Measurements from ENCODE around the gene LGALS7B. TPM values are rescaled to one million over a fixed set of nuclear protein-coding genes. Genes with fewer than 3 reads are reported as not detected.
"Not testable (repeated sequence)": the region's sequence is repeated elsewhere in the genome, so short reads cannot be mapped to it uniquely, and the experiment has no call there.

The LGALS7B gene
- total RNA-seq, 1 experiment from 2014 or later: not detected

DNA sequence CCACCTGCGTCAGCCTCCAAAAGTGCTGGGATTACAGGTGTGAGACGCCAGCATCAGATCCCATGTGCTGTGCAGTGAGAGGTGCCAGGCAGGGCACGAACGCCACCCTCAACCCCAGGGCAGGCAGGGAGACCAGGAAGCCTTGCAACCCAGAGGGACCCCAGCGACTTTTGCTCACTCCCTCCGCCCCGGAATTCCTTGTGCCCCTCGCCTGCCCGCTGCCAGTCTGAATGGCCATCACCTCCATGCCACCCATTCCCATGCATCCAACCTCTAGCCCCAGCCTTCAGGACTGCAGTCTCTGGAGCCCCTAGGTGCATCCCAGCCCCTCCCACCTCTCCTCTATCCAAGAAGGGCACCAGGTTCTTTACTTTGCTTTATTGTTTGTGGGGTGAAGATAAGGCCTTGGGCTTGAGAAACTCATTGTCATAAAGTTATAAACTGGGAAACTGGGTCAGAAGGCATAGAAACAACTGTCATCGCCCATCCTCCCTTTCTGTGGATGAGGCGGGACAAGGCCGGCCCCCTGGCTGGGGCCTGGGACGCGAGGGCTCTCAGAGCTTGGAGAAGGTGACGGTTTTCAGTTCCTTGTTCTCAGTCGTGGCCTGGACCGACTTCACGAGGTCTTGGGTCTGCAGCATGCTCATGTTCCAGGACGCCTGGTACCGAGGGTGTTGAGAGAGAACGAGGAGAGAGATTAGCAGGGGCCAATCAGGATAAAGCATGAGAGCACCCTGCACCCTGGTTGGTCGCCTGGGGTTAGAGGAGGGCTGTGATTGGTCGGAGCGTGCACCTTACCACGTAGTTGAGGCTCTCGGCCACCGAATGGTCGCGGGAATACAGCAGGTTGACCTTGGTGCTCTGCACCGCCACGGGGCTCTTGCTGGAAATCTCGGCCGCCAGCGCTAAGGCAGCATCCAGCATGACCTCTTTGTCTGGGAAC, 26.3 kb downstream of the LGALS7B start:
- Histone ChIP-seq H3K4me1 (ENCODE audit: low read length) (no peaks in the 10 kb centered on the region), H3K4me2 (ENCODE audit: low read depth, low read length, poor library complexity, severe bottlenecking) (no peak overlapping the region), H3K4me3 (ENCODE audit: low read length) (no peak overlapping the region), H2AFZ (ENCODE audit: low read length) (no peak overlapping the region), H3K27me3 (ENCODE audit: low read length) (no peaks in the 10 kb centered on the region), H3K79me2 (ENCODE audit: low read length) (no peaks in the 10 kb centered on the region), H3K9me2 (replicated peaks; ENCODE audit: insufficient read depth, low read length) (no peaks in the 10 kb centered on the region), H3K9me3 (ENCODE audit: low read length) (no peaks in the 10 kb centered on the region), H3K36me3 (ENCODE audit: insufficient read depth, low read length) (no peaks in the 10 kb centered on the region), H3K27ac (ENCODE audit: low read length) (no peak overlapping the region), H3K9ac (ENCODE audit: low read length) (no peak overlapping the region), H4K20me1 (ENCODE audit: insufficient read depth, low read depth, low read length) (no peaks in the 10 kb centered on the region)
- no peak for DNase-seq

DNA sequence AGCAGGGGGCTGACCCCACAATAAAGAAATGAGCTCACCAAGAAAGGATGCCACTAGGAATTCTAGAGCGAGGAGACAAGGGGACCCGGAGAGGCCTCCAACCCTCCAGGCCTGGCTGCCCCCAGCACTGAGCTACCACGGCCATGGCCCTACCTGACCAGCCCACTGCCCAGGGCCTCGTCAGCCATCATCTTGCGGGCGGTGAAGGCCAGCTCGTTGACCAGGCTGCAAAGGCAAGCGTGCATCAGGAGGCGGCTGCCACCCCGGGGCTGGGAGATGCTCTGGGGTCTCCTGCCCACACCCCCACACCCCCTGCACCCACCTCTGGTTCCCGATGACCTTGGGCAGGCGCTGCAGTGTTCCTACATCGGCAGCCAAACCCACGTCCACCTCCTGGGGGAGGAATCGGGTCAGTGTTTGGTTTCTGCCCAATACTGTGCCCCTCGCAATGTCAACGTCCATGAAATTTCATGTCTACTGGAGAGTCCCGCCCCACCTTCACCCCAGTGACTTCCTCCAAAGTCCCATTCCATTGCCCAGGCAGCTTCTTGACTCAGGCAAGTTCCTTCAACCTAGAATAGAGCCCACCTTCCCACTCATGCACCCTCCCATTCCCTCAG, 27.2 kb downstream of the LGALS7B start:
- Histone ChIP-seq H3K79me2 (ENCODE audit: low read length) (no peaks in the 10 kb centered on the region), H3K27ac (ENCODE audit: low read length) (no peak overlapping the region), H3K27me3 (ENCODE audit: low read length) (no peaks in the 10 kb centered on the region), H3K4me1 (ENCODE audit: low read length) (no peaks in the 10 kb centered on the region), H2AFZ (ENCODE audit: low read length) (no peak overlapping the region), H3K4me2 (ENCODE audit: low read depth, low read length, poor library complexity, severe bottlenecking) (no peak overlapping the region), H3K9me2 (replicated peaks; ENCODE audit: insufficient read depth, low read length) (no peaks in the 10 kb centered on the region), H3K9me3 (ENCODE audit: low read length) (no peaks in the 10 kb centered on the region), H3K36me3 (ENCODE audit: insufficient read depth, low read length) (no peaks in the 10 kb centered on the region), H3K4me3 (ENCODE audit: low read length) (no peak overlapping the region), H3K9ac (ENCODE audit: low read length) (no peak overlapping the region), H4K20me1 (ENCODE audit: insufficient read depth, low read depth, low read length) (no peaks in the 10 kb centered on the region)
- no peak for DNase-seq

DNA sequence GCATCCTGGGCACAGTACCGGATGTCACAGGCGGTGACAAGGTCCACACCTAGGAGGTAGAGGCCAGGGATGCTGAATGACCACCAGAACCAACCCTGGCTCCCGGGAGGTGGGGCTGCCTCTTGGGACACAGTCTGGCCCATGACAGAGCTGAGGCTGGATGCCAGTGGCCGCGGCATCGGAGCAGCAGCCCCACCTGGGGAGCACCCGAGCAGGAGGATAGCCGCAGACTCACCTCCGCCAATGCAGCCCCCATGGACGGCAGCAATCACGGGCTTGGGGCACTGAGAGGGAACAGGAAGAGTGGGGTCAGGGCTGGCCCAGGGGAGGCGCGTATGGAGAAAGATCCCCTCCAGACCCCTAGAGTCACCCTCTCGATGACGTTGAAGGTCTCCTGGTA, 28.1 kb downstream of the LGALS7B start:
- Histone ChIP-seq H3K9me2 (replicated peaks; ENCODE audit: insufficient read depth, low read length) (no peaks in the 10 kb centered on the region), H3K27ac (ENCODE audit: low read length) (no peak overlapping the region), H3K4me2 (ENCODE audit: low read depth, low read length, poor library complexity, severe bottlenecking) (no peak overlapping the region), H3K36me3 (ENCODE audit: insufficient read depth, low read length) (no peaks in the 10 kb centered on the region), H3K4me1 (ENCODE audit: low read length) (no peaks in the 10 kb centered on the region), H4K20me1 (ENCODE audit: insufficient read depth, low read depth, low read length) (no peaks in the 10 kb centered on the region), H3K9ac (ENCODE audit: low read length) (no peak overlapping the region), H3K9me3 (ENCODE audit: low read length) (no peaks in the 10 kb centered on the region), H3K4me3 (ENCODE audit: low read length) (no peak overlapping the region), H3K79me2 (ENCODE audit: low read length) (no peaks in the 10 kb centered on the region), H3K27me3 (ENCODE audit: low read length) (no peaks in the 10 kb centered on the region), H2AFZ (ENCODE audit: low read length) (no peak overlapping the region)
- DNase-seq: no peak

DNA sequence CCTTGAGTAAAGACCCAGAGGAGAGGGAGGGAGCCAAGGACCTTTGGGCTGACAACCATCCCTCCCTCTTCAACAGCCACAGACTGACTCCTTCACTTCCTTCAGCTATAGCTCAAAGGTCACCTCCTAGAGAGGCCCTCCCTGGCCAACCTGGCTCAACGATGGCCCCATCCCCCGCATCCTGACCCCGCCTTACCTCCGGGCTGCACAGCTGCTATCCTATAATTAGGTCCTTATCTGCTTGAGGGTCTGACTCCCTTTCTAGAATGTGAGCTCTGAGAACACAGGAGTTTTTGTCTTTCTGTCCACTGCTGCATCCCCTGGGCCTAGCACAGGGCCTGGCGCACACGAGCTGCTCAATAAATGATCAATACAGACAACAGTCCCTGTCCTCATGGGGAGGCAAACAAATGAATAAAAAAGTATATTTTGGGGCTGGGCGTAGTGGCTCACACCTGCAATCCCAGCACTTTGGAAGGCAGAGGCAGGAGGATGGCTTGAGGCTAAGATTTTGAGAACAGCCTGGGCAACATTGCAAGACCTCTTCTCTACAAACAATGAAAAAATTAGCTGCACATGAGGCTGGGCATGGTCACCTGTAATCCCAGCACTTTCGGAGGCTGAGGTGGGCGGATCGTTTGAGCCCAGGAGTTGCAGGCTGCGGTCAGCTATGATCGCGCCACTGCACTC, 30.4 kb downstream of the LGALS7B start:
- DNase-seq: no peak
- Histone ChIP-seq H3K27me3 (ENCODE audit: low read length) (no peaks in the 10 kb centered on the region), H3K9me2 (replicated peaks; ENCODE audit: insufficient read depth, low read length) (no peaks in the 10 kb centered on the region), H3K27ac (ENCODE audit: low read length) (no peak overlapping the region), H3K4me3 (ENCODE audit: low read length) (no peak overlapping the region), H3K36me3 (ENCODE audit: insufficient read depth, low read length) (peaks cover 11% of the 10 kb centered on the region), H3K9me3 (ENCODE audit: low read length) (no peaks in the 10 kb centered on the region), H3K4me2 (ENCODE audit: low read depth, low read length, poor library complexity, severe bottlenecking) (no peak overlapping the region), H3K9ac (ENCODE audit: low read length) (no peak overlapping the region), H2AFZ (ENCODE audit: low read length) (no peak overlapping the region), H4K20me1 (ENCODE audit: insufficient read depth, low read depth, low read length) (no peaks in the 10 kb centered on the region), H3K4me1 (ENCODE audit: low read length) (no peaks in the 10 kb centered on the region), H3K79me2 (ENCODE audit: low read length) (no peaks in the 10 kb centered on the region)

DNA sequence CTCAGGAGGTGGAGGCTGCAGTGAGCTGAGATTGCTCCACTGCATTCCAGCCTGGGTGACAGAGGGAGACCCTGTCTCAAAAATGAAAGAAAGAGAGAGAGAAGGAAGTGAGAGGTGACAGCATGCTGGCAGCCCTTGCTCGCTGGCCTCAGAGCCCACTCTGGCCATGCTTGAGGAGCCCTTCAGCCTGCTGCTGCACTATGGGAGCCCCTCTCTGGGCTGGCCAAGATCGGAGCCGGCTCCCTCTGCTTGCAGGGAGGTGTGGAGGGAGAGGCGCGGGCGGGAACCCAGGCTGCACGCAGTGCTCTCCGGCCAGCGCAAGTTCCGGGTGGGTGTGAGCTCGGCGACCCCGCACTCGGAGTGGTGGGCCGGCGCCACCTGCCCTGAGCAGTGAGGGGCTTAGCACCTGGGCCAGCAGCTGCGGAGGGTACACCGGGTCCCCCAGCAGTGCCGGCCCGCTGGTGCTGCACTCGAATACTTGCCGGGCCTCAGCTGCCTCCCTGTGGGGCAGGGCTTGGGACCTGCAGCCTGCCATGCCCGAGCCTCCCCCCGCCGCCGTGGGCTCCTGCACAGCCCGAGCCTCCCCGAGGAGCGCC, 32.3 kb downstream of the LGALS7B start:
- H3K27ac ChIP-seq (ENCODE audit: low read length): not testable (repeated sequence)
- H3K36me3 ChIP-seq (ENCODE audit: insufficient read depth, low read length): peaks cover 11% of the 10 kb centered on the region

DNA sequence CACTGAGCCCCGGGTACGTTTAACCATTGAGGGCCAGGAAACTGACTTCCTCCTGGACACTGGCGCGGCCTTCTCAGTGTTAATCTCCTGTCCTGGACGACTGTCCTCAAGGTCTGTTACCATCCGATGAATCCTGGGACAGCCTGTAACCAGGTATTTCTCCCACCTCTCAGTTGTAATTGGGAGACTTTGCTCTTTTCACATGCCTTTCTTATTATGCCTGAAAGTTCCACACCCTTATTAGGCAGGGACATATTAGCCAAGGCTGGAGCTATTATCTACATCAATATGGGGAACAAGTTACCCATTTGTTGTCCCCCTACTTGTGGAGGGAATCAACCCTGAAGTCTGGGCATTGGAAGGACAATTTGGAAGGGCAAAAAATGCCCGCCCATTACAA, 36.9 kb downstream of the LGALS7B start:
- not testable (repeated sequence) for H3K4me1 ChIP-seq (ENCODE audit: low read length); H3K4me2 ChIP-seq (ENCODE audit: low read depth, low read length, poor library complexity, severe bottlenecking); H4K20me1 ChIP-seq (ENCODE audit: insufficient read depth, low read depth, low read length); H3K9ac ChIP-seq (ENCODE audit: low read length); H3K27ac ChIP-seq (ENCODE audit: low read length); H3K4me3 ChIP-seq (ENCODE audit: low read length); H2AFZ ChIP-seq (ENCODE audit: low read length); H3K27me3 ChIP-seq (ENCODE audit: low read length); H3K9me3 ChIP-seq (ENCODE audit: low read length); DNase-seq; H3K9me2 ChIP-seq (replicated peaks; ENCODE audit: insufficient read depth, low read length)
- H3K36me3 ChIP-seq (ENCODE audit: insufficient read depth, low read length): peaks cover 27% of the 10 kb centered on the region
- H3K79me2 ChIP-seq (ENCODE audit: low read length): peaks cover 12% of the 10 kb centered on the region

More for the DNA sequence above, 32.3 kb downstream of the LGALS7B start:
- H2AFZ ChIP-seq (ENCODE audit: low read length); H3K4me1 ChIP-seq (ENCODE audit: low read length); H3K9me2 ChIP-seq (replicated peaks; ENCODE audit: insufficient read depth, low read length); DNase-seq; H3K79me2 ChIP-seq (ENCODE audit: low read length); H3K9me3 ChIP-seq (ENCODE audit: low read length); H4K20me1 ChIP-seq (ENCODE audit: insufficient read depth, low read depth, low read length); H3K27me3 ChIP-seq (ENCODE audit: low read length); H3K4me3 ChIP-seq (ENCODE audit: low read length); H3K4me2 ChIP-seq (ENCODE audit: low read depth, low read length, poor library complexity, severe bottlenecking); H3K9ac ChIP-seq (ENCODE audit: low read length): not testable (repeated sequence)

DNA sequence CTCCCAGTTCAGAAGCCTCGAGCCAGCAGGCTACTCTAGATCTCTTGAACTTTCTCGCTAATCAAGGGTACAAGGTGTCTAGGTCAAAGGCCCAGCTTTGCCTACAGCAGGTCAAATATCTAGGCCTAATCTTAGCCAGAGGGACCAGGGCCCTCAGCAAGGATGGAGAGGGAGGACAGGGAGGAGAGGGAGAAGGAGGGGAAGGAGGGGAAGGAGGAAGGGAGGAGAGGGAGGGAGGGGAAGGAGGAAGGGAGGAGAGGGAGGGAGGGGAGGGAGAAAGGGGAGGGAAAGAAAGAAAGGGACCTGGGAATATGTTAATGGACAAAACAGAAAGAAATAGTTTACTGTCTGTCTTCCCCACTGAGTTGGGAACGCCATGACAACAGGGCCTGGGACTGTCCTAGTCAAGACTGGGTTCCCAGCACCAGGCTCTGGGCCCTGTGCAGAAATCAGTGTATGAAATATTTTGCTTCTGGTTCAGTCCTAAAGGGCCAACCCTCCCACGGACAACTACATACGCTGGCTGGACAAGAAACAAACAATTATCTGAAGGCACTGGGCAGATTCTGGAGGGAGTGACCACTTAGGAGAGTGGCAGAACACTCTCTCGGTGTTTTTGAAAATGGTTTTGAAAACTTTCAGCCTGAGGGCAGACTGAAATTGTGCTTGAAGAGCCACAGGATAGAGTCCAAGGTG, 38.0 kb downstream of the LGALS7B start:
- Histone ChIP-seq H3K4me3 (ENCODE audit: low read length) (no peak overlapping the region), H4K20me1 (ENCODE audit: insufficient read depth, low read depth, low read length) (no peaks in the 10 kb centered on the region), H3K27ac (ENCODE audit: low read length) (no peak overlapping the region), H3K9ac (ENCODE audit: low read length) (no peak overlapping the region), H3K4me2 (ENCODE audit: low read depth, low read length, poor library complexity, severe bottlenecking) (no peak overlapping the region), H3K9me2 (replicated peaks; ENCODE audit: insufficient read depth, low read length) (no peaks in the 10 kb centered on the region), H3K27me3 (ENCODE audit: low read length) (no peaks in the 10 kb centered on the region), H3K9me3 (ENCODE audit: low read length) (no peaks in the 10 kb centered on the region), H2AFZ (ENCODE audit: low read length) (no peak overlapping the region), H3K79me2 (ENCODE audit: low read length) (peaks cover 18% of the 10 kb centered on the region), H3K4me1 (ENCODE audit: low read length) (peaks cover 14% of the 10 kb centered on the region), H3K36me3 (ENCODE audit: insufficient read depth, low read length) (peaks cover 27% of the 10 kb centered on the region)
- DNase-seq: no peak
